SKM-1 treated with dmso at 0.1 percent for 144 hours (cell line): ENCODE data around the gene MTERF4.

ENCODE experiments used
- DNase-seq: peaks from one replicate; lab custom pipeline; 2025; ENCODE audit not compliant: unreplicated experiment; lab: John Stamatoyannopoulos, UW

The MTERF4 gene

GRCh38 chr2:241134711-241135110, 32.6 kb upstream of the MTERF4 start:
- no peak for DNase-seq

- DNase-seq, result no peak
Measured at GRCh38 chr2:241133436-241133820, 31.3 kb upstream of the MTERF4 start.

GRCh38 chr2:241132538-241133435, 30.7 kb upstream of the MTERF4 start:
- DNase-seq, result no peak

- DNase-seq, result no peak
Measured at GRCh38 chr2:241131531-241131930, 29.4 kb upstream of the MTERF4 start.

- DNase-seq, result no peak
Measured at GRCh38 chr2:241130316-241130715, 28.2 kb upstream of the MTERF4 start.

GRCh38 chr2:241129086-241129871, 27.2 kb upstream of the MTERF4 start:
- DNase-seq, result no peak

- DNase-seq, result no peak
Measured at GRCh38 chr2:241128266-241128665, 26.2 kb upstream of the MTERF4 start.

GRCh38 chr2:241126771-241127202, 24.7 kb upstream of the MTERF4 start:
- DNase-seq, result no peak

- no peak for DNase-seq
Measured at GRCh38 chr2:241126201-241126611, 24.1 kb upstream of the MTERF4 start.

GRCh38 chr2:241125626-241126025, 23.5 kb upstream of the MTERF4 start:
- no peak for DNase-seq

GRCh38 chr2:241123816-241124536, 21.9 kb upstream of the MTERF4 start:
- no peak for DNase-seq

- DNase-seq, result no peak
Measured at GRCh38 chr2:241122376-241123002, 20.4 kb upstream of the MTERF4 start.

- no peak for DNase-seq
Measured at GRCh38 chr2:241121008-241121407, 18.9 kb upstream of the MTERF4 start.

GRCh38 chr2:241120440-241120839, 18.4 kb upstream of the MTERF4 start:
- DNase-seq, result no peak

GRCh38 chr2:241118737-241119505, 16.8 kb upstream of the MTERF4 start:
- no peak for DNase-seq

- no peak for DNase-seq
Measured at GRCh38 chr2:241116606-241117560, 14.8 kb upstream of the MTERF4 start.

- DNase-seq, result no peak
Measured at GRCh38 chr2:241115361-241115760, 13.3 kb upstream of the MTERF4 start.

GRCh38 chr2:241114836-241115235, 12.7 kb upstream of the MTERF4 start:
- DNase-seq, result no peak

- DNase-seq, result no peak
Measured at GRCh38 chr2:241112592-241112991, 10.5 kb upstream of the MTERF4 start.
